Activated CD4-positive, alpha-beta T cell treated with anti-CD3 and anti-CD28 coated beads, Interleukin-2, amount 50 U/mL, for 48 hours (primary cell): Measurements from ENCODE around the gene SLN.

Experiments used
- DNase-seq, 2 experiments: peaks; one replicate each; pipeline ENCODE4 v3.0.0-alpha.2; 2020

SLN gene

DNA sequence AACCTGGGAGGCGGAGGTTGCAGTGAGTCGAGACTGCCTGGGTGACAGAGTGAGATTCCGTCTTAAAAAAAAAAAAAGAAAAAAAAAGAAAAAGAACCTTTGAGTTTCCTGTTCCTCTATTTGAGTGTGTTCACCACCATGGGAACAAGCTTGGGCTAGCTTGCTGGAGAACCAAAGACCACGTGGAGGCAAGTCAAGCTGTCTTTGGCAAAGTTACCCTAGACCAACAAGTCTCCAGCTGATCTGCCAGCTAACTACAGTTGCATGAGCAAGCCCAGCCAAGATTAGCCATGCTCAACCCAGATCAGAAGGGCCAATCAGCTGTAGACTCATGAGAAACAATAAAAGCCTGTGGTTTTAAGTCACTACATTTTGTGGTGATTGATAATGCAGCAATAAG is 29.7 kb downstream of the SLN start:
- DNase-seq, result no peak

DNA sequence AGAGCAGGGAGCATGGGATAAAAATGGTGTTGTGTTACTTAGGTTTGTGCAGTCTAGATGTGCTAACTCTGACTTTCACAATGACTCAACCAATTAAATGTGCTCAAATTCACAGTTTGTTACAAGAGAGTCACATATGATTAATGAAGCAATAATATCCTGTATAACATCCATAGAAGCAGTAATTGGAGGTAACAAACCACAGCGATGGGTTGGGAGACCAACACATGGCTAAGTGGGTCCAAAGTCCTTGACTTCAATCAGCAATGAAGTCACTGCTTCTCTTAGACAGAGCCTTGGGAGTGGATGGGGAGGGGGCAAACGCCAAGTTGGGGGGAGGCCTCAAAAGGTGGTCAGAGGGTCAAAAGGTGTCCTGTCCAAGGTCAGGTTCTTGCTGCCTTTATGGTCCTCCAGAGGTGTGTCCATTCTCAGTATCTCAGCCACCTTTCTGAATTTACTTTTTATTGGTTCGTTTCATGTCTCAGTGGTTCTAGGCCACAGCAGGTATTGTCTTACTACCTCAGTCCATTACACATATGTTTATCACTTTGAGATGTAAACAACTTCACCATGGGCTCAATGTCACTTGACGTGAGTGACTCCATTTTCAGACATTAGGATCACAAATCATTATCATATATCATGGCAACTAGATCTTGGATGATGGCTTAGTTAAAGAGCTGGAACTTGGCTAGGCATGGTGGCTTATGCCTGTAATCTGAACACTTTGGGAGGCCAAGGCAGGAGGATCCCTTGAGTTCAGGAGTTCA is 32.4 kb downstream of the SLN start:
- no peak for DNase-seq

DNA sequence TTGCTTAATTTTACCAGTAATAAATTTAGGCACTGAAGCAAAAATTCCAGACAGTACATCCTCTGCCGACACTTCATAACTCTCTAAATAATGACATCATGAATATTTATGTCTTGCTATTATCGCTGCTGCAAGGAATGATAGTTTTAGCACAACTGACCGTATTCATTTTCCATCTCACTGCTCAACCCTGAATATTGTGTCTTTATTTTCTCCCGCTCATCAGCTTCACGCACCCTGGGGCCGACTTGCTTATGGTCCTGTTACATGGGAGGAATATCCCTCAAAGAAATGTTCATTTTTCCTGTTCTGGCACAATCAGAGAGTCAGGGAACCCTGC is 33.3 kb downstream of the SLN start:
- no peak for DNase-seq

DNA sequence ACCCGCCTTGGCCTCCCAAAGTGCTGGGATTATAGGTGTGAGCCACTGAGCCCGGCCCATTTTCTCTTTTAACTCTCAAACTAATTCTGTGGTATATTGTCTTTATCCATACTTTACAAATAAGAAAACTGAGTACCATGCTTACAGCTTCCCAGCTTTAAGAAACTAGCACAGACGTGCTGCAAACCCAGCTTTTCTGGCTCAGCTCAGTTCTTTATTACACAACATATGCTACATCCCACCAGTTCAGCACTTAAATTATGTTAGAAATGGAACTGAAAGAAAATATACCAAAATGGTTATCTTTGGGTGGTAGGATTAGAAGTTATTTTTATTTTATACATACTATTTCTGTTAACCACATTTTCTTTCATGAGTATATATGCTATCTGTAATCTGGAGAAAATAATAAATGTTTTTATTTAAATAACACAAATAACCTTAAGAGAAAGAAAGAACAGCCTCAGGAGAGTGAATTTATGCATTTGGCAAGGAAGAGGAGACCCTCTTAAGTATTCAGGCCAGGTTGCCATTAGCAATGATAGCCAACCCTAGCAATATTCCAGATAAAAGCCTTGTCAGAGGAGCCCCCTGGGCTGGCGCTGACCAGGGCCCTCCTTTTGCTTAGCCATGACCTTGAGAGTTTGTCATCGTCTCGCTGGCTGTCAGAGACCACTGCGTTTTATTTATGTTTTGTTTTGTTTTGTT is 33.8 kb downstream of the SLN start:
- no peak for DNase-seq

DNA sequence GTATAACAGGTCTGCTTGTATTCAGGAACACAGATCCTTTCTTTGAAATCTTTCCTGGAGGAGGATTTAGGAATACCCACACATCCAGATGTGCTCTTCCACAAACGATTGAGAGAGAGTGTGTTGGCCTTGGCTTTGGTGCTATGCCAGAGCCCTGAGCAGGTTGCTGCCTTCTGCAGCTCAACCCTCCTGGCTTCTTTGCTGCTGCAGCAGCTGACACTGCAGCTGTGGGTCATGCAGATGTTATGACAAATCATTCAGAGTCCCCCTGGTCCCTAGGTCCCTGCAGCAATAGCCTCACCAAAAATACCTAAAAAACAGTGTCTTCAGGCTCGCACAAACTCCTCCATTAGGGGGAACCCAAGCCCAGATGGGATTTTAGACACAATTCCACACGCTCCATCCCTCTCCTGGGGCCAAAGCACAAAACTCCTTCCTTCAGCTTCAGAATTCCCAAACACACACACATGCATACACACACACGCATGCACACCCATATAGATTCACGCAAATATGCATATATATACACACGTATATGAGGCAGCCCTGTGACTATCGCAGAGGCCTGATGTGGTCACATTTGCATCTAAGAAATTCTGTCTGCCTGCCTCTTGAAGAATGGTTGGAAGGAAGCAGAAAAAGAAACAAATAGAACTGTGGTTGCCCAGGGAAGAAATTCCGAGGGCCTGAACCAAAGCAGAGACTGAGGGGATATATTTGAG is 35.4 kb downstream of the SLN start:
- no peak for DNase-seq

DNA sequence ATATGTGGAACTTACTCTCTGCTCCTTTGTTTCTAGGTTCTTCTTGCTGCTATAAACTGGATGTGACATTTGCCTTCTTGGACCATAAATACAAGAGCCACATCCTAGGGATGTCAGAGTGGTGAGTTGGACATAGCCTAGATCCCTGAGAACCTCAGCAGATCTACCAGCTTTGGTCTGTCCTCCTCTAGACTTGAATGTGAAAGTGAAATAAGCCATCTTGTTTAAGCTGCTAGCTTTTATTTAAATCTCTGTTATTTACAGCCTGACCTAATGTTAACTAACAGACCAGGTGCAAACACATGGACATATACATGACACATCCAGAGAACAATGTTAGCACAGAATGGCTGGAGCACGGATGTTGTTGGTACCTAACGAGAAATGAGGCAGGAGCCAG is 36.0 kb downstream of the SLN start:
- no peak for DNase-seq

DNA sequence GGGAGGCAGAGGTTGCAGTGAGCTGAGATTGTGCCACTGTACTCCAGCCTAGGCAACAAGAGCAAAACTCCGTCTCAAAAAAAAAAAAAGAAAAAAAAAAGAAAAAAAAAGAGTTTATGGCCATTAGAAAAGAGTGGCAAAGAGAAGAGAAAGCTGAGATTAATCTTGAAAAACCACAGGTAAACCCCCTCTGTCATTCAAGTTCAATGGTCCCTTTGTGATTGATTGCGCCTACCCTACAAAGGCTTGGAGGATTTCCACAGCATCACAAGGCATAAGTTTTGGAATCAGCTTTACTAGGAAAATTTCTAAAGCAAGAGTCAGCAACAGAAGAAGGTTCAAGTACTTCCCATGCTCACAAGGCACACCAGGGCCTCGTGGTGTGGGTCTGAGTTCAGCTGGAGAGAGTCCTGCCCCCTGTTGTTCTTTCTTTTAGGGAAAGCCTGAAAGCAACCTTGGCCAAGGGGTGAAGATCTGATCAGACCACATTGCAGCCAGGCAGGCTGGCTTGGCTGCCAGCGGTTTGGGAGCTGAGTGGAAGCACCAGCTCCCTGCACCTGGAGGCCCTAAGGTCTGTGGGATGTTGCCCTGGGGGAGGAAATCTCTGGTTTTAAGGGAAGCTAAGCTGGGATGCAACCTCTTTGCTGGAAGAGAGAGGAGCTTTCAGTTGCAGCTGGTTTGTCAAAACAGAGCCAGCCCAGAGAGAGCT is 41.8 kb downstream of the SLN start:
- no peak for DNase-seq

DNA sequence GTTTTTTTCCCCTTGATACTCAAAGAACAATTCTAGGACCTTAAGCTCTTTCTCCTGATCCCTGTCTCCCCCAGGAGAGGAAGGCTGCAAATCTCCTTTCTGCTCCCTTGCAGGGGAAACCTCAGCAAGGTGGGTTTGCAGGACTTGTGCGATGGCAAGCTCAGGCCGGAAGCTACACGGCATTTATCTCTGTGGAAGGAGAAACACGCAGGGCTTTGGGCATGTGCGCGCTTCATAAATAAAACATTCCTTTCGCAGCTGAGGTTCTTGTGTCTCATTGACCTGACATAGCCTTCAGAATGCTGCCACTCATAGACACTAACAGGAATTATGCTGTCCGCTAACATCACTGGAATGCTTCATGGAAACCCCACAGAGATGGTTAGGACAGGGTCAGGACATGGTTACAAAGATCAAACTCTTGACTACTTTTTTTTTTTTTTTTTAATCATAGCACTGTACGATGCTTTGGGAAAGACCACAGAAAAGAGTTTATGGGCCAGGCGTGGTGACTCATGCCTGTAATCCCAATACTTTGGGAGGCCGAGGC is 42.6 kb downstream of the SLN start:
- DNase-seq, result no peak

DNA sequence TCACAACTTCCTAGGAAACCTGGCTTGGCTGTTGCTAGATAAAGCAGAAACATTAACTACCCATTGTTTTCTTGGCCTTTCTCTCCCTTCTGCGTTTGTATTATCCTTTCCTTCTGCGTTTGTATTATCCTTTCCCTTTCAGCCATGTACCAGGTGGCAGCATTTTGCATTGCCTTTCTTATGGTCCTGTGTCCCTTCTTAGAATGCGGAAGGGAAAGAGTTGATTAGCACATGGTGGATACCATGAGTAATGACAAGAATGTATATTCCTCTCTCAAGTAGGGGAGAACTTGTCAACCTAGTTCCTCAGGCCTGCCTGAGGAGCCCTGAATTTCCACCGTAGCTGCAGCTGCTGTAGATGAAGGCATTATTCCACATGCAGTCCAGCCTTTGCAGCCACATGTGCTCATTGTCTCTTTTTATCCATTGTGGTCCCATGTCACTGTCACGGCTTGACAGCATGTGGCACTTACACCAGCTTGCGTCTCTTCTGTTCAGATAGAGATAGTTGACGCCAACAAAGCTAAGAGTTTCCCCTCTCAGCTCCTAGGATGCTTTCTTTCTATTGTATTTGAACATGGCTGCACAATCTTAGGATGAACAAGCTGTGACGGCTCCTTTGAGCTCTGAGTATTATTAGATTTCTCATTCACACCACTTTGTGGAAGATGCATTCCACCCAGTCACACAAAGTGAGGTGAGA is 44.8 kb downstream of the SLN start:
- no peak for DNase-seq

DNA sequence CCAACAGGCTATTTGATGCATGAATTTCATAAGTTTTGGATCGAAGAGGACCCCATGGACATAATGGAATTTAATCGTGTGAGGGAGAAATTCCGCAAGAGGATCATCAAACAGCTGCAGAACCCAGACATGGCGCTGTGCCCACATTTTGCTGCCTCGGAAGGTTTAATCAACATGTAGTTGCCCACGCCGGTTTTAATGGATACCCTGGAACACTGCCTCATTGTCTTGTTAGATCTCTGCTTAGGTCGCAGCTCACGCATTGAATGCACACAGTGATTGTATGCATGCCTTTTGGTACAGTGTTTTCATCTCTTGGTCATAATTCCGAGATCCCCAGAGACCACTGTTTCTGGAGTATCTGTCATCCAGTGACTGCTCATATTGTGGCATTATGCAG is 46.8 kb downstream of the SLN start:
- DNase-seq, result no peak

DNA sequence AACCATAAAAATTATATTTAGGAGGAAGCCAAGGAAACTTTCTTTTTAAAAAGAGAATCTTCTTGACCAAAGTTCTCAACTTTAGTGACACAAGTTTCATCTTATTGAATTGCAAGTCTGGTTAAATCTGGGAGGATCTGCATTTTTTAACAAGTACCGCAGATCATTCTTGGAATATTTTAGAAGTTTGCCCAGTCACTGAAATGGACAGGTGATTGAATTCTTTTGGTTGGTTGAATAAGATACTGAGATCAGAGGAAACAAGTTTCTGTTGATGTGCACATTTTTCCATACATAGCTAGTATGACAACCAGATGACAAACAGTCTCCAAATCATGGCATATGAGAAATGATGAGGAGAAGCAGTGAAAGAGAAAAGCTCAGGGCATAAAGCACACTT is 50.2 kb downstream of the SLN start:
- DNase-seq, result no peak

DNA sequence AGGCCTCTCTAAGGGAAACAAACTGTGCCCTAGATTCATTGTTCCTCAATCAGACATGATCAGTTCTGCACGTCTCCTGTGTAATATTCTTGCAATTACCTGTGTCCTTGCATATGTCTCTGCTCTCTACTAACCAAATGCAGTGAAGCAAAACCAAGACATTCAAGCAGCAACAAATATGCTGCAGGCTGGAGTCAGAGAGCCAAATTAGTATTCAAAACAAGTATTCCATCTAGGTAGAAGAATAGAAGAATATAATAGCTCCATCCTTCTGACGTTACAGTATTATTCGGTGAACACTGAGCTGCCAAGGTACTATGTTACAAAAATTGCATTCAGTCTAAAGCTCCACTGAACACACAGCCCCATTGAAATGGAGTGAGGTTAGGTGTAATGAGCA is 51.8 kb downstream of the SLN start:
- DNase-seq, result no peak

DNA sequence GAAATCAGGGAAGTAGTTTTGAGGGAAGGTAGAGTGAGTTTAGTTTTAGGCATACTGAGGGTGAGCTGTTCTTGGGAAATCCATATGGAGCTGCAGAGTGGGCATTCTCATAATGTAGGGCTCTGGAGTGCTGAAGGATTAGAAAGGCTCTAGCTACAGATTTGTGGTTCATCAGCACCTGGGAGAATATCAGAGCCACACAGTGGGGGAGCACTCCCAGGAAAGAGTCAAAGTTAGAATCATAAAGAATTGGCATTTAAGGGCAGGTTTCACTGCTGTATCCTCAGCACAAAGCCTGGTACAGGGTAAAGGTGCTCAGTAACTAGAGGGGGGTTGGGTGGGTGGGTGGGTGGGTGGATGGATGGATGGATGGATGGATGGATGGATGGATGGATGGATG is 52.5 kb downstream of the SLN start:
- DNase-seq, result no peak
